Large intestine (tissue), 3 donors: ENCODE measurements around the gene PSMA8. TPM values are rescaled to one million over a fixed set of nuclear protein-coding genes. Genes with fewer than 3 reads are reported as not detected.
"Not testable (repeated sequence)": the region's sequence is repeated elsewhere in the genome, so short reads cannot be mapped to it uniquely, and the experiment has no call there.

Source experiments
- DNase-seq, 2 donors: peaks; one replicate each; pipeline versions ENCODE4 v3.0.0 to v3.0.0-alpha.2; 2013
- H3K27ac ChIP-seq: one replicate; pipeline ENCODE4 v1.5.1; 2013; ENCODE audit warnings: low read length
- H3K27me3 ChIP-seq: 2 replicates; pipeline ENCODE4 v1.6.1; 2013; ENCODE audit warnings: low read length; ENCODE audit not compliant: control insufficient read depth, insufficient read depth
- H3K36me3 ChIP-seq: 2 replicates; pipeline ENCODE4 v1.6.1; 2013; ENCODE audit warnings: low read length; ENCODE audit not compliant: control insufficient read depth, insufficient read depth
- H3K4me1 ChIP-seq: one replicate; pipeline ENCODE4 v1.6.1; 2013; ENCODE audit warnings: low read length; ENCODE audit not compliant: control insufficient read depth, insufficient read depth
- H3K4me3 ChIP-seq: one replicate; pipeline ENCODE4 v1.5.1; 2013; ENCODE audit warnings: low read length
- H3K9me3 ChIP-seq: one replicate; pipeline ENCODE4 v1.6.1; 2013; ENCODE audit warnings: mild to moderate bottlenecking, low read depth, low read length, moderate library complexity; ENCODE audit not compliant: control insufficient read depth
- WGBS: methylation state at CpG from one replicate; pipeline ENCODE4 v1.1.5; 2013; ENCODE audit warnings: low lambda C conversion rate; ENCODE audit not compliant: insufficient coverage; 5-methylcytosine and 5-hydroxymethylcytosine counted together
- polyA plus RNA-seq: library from polyadenylated mRNA; unstranded; fragments of 120-200 nt; gene quantifications from one replicate; pipeline ENCODE4 v1.2.1, GENCODE V29; 2013

The PSMA8 gene
- polyA plus RNA-seq, 1 donor, result 0.04 TPM

GRCh38 chr18:26228562-26229260 is 95.0 kb downstream of the PSMA8 start:
- Histone ChIP-seq H3K4me3 (no peak overlapping the region), H3K9me3 (no peaks in the 10 kb centered on the region), H3K36me3 (no peaks in the 10 kb centered on the region), H3K4me1 (no peaks in the 10 kb centered on the region), H3K27me3 (peaks cover 11% of the 10 kb centered on the region), H3K27ac (no peak overlapping the region)
- WGBS, result 100% methylated on average over 1 of the region's 6 CpGs
- DNase-seq, result no peak

- Histone ChIP-seq H3K27ac (no peak overlapping the region), H3K4me1 (no peaks in the 10 kb centered on the region), H3K36me3 (no peaks in the 10 kb centered on the region), H3K4me3 (no peak overlapping the region), H3K9me3 (no peaks in the 10 kb centered on the region), H3K27me3 (peaks cover under 1% of the 10 kb centered on the region)
- 89% methylated on average over 3 of the region's 8 CpGs for WGBS
- no peak for DNase-seq
Measured at GRCh38 chr18:26230497-26230896, 96.8 kb downstream of the PSMA8 start.

GRCh38 chr18:26233208-26233607 is 99.5 kb downstream of the PSMA8 start:
- no CpG with 5 or more reads among the region's 5 CpGs for WGBS
- H3K9me3 ChIP-seq, result no peaks in the 10 kb centered on the region
- no peaks in the 10 kb centered on the region for H3K4me1 ChIP-seq
- no peaks in the 10 kb centered on the region for H3K27me3 ChIP-seq
- no peak overlapping the region for H3K4me3 ChIP-seq
- no peak for DNase-seq
- H3K36me3 ChIP-seq, result no peaks in the 10 kb centered on the region
- no peak overlapping the region for H3K27ac ChIP-seq

- H3K9me3 ChIP-seq, H3K4me3 ChIP-seq, H3K27ac ChIP-seq, H3K27me3 ChIP-seq, H3K36me3 ChIP-seq, DNase-seq, H3K4me1 ChIP-seq: not testable (repeated sequence)
- no CpG with 5 or more reads among the region's 2 CpGs for WGBS
Measured at GRCh38 chr18:26237363-26237762, 103.7 kb downstream of the PSMA8 start.

GRCh38 chr18:26238718-26239117 is 105.0 kb downstream of the PSMA8 start:
- not testable (repeated sequence) for H3K27me3 ChIP-seq, H3K27ac ChIP-seq, H3K9me3 ChIP-seq, H3K4me1 ChIP-seq, DNase-seq, H3K4me3 ChIP-seq, H3K36me3 ChIP-seq
- whole genome bisulfite sequencing, result no CpG with 5 or more reads among the region's 4 CpGs

GRCh38 chr18:26242392-26242791 is 108.7 kb downstream of the PSMA8 start:
- H3K9me3 ChIP-seq, H3K27me3 ChIP-seq, H3K27ac ChIP-seq, H3K4me3 ChIP-seq, H3K4me1 ChIP-seq, DNase-seq, H3K36me3 ChIP-seq: not testable (repeated sequence)
- WGBS, result 100% methylated on average over 1 of the region's 4 CpGs

Other genes with a start within 250 kb of the PSMA8 start
- gene SS18, start 43.3 kb upstream of the PSMA8 start, polyA plus RNA-seq, result 50.4 TPM
- 3.3 TPM for gene TAF4B, start 92.6 kb downstream of the PSMA8 start, polyA plus RNA-seq